LNCaP clone FGC (cell line): ENCODE results near the gene TERC.

Experiments
- DNase-seq: peaks from one replicate; pipeline ENCODE4 v3.0.0-alpha.2; 2011; ENCODE audit warnings: low read depth
- H3K4me3 ChIP-seq: 2 replicates; pipeline ENCODE4 v1.5.1; 2011; ENCODE audit warnings: mild to moderate bottlenecking, low read depth, low read length, control low read depth
- CTCF ChIP-seq: IDR thresholded peaks from 2 replicates; pipeline ENCODE4 v1.5.1; 2012; ENCODE audit warnings: mild to moderate bottlenecking; ENCODE audit not compliant: control insufficient read depth, insufficient read depth; ENCODE audit errors: extremely low read depth

TERC gene

GRCh38 chr3:169809230-169809795, 44.5 kb upstream of the TERC start:
- H3K4me3 ChIP-seq: no peak overlapping the region
- no peak for TF ChIP-seq CTCF
- no peak for DNase-seq

- no peak for DNase-seq
- no peak for TF ChIP-seq CTCF
- no peak overlapping the region for H3K4me3 ChIP-seq
These were observed 39.8 kb upstream of the TERC start for GRCh38 chr3:169804681-169805080.

- no peak for TF ChIP-seq CTCF
- H3K4me3 ChIP-seq: no peak overlapping the region
- DNase-seq: no peak
These were observed 27.5 kb upstream of the TERC start for GRCh38 chr3:169792359-169792758.

- DNase-seq: no peak
- H3K4me3 ChIP-seq: no peak overlapping the region
- TF ChIP-seq CTCF: no peak
These were observed 26.0 kb upstream of the TERC start for GRCh38 chr3:169790687-169791429.

GRCh38 chr3:169790219-169790618, 25.4 kb upstream of the TERC start:
- no peak overlapping the region for H3K4me3 ChIP-seq
- no peak for TF ChIP-seq CTCF
- DNase-seq: no peak

- H3K4me3 ChIP-seq: no peak overlapping the region
- no peak for TF ChIP-seq CTCF
- no peak for DNase-seq
These were observed 22.9 kb upstream of the TERC start for GRCh38 chr3:169787791-169788190.

- no peak overlapping the region for H3K4me3 ChIP-seq
- TF ChIP-seq CTCF: no peak
- DNase-seq: no peak
These were observed 22.3 kb upstream of the TERC start for GRCh38 chr3:169787120-169787519.
